ENCODE measurements around the gene TMEM175. TPM values are rescaled to one million over a fixed set of nuclear protein-coding genes. Genes with fewer than 3 reads are reported as not detected.

Gene TMEM175
- total RNA-seq, 2 experiments from 2014 or later, result 23.4 to 37.2 TPM

DNA sequence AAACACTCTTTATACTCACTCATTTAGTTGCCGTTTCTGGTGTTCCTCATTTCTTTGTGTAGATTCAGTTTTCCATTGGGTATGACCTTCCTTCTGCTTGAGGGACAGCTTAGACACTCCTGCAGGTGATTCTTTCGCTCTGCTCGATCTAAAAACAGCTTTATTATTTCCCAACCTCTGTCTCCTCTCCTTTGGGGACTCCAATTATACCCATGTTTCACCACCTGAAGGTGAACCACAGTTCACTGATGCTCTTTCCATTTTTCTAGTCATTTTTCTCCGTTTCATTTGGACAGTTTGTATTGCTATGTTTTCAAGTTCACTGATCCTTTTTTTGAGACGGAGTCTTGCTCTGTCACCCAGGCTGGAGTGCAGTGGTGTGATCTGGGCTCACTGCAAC, 74.6 kb downstream of the TMEM175 start:
- CTCF ChIA-PET, result interaction anchor here (1.6 kb wide), 1 partner anchor 20 kb away, joined by 3 read pairs; the partner anchor contains the start of gene IDUA
- H3K4me1 Mint-ChIP-seq, result peaks cover 13% of the 10 kb centered on the region
- H3K27ac Mint-ChIP-seq, result no peak overlapping the region
- no peak overlapping the region for H3K4me3 Mint-ChIP-seq
- H3K36me3 Mint-ChIP-seq, result no peaks in the 10 kb centered on the region
- H3K9me3 Mint-ChIP-seq (ENCODE audit: low read depth), result no peaks in the 10 kb centered on the region
- peaks cover 37% of the 10 kb centered on the region for H3K27me3 Mint-ChIP-seq
- ATAC-seq, result no peak
- no peak for DNase-seq

Other genes starting within 250 kb of the TMEM175 start
- 1 to 10 TPM; 1.1 to 1.5 TPM for gene SLC49A3, start 243.3 kb upstream of the TMEM175 start, total RNA-seq
- 10 to 100 TPM; 38.9 to 49.0 TPM for gene PCGF3, start 226.6 kb upstream of the TMEM175 start, total RNA-seq
- gene CPLX1, start 106.3 kb upstream of the TMEM175 start, total RNA-seq, result 1 to 10 TPM in 1 of 2 experiments, under 1 TPM in 1; 0.14 to 1.3 TPM
- 100 to 1,000 TPM; 152 to 176 TPM for gene GAK, start 144 bp upstream of the TMEM175 start, total RNA-seq
- 10 to 100 TPM; 22.9 to 27.6 TPM for gene DGKQ, start 41.1 kb downstream of the TMEM175 start, total RNA-seq
- 10 to 100 TPM; 27.1 to 28.1 TPM for gene IDUA, start 54.6 kb downstream of the TMEM175 start, total RNA-seq
- not detected for gene SLC26A1, start 60.9 kb downstream of the TMEM175 start, total RNA-seq
- 1 to 10 TPM; 8.4 to 9.3 TPM for gene FGFRL1, start 79.2 kb downstream of the TMEM175 start, total RNA-seq
- 1 to 10 TPM; 1.2 to 3.2 TPM for gene RNF212, start 181.1 kb downstream of the TMEM175 start, total RNA-seq
- 10 to 100 TPM; 11.7 to 28.0 TPM for gene SPON2, start 240.1 kb downstream of the TMEM175 start, total RNA-seq